ENCODE data around the gene ST6GALNAC3.

DNA sequence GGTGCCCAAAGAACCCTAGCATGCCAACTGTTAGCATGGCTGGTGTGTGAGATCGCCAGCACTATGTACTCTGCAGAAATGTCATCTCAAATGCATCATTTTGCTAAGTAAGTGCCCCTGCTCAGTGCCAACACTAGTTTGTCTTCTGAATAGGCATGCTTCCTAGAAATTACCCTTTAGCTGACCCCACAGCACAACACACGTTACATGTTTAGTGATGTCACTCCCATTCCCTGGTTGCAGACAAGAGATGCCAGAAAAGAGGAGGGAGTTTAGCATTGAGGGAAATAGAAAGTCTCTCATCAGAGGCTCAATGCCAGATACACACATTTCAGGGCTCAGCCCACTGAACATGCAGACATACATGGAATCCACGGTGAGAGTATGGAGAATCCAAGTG, 9.3 kb upstream of the ST6GALNAC3 start:
- TF ChIP-seq POLR2AphosphoS5 (IDR thresholded peaks at IDR 0.05; ENCODE audit: low read depth, low read length) (no peak), POLR2A (IDR thresholded peaks at IDR 0.05; ENCODE audit: low read depth, low read length) (no peak)
